ENCODE results near the gene CPA1. TPM values are rescaled to one million over a fixed set of nuclear protein-coding genes. Genes with fewer than 3 reads are reported as not detected.

Gene CPA1
- total and polyA plus RNA-seq, 2 of the 13 experiments (the other 11 are each of a cell fraction or from before 2014, with no cell fraction given), result 0.20 to 0.58 TPM

DNA sequence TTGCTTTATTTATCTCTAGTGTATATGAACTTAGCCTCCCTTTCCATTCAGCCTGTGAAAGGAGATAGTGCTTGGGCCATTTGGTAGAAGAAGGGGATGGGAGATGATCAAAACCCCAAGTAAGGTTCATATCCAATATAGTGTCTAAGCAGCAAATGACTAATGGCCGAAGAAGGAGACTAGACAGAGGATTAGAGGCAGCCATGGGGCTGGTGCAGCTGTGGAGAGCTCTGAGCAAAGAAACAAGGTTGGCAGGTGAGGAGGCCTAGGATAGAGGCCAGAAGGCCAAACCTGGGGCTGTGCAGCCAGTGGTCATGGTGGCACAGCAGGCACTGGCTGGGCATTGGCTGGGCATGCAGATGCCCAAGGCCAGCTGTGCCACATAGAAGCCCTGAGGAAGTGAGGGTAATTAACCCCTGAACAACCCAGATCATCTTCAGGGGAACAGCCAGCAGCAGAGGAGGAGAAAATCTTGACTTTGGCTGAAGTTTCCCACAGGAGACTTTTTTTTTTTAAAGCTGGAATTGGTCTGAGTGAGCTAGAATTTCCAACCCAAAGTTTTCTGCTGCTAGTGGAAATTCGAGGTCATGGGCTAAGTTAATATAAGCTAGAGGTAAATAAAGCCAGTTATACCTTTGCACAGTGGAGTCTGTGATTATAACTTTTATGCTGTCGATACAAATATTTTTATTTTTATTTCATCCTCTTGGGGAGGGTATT, 10.3 kb upstream of the CPA1 start (continued):
- no peak for TF ChIP-seq MED8 (CRISPR knock-in tag; IDR thresholded peaks at IDR 0.05; ENCODE audit: insufficient replicate concordance)

DNA sequence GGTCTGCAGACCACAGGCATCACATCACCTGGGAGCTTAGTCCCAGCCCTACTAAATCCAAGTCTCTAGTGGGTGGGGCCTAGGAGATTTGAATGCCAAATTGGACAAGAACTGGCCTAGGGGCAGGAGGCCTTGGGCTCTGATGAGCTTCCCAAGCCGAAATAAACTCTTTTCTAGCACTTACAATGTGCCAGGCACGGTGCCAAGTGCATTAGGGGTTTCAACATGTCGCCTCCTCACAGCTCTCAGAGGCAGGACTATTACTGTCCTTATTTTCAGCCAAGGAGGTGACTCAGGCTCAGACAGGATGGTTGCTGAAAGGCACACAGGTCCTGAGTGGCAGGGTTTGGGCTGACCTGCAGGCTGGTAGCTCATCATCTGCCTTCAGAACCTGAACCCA, 9.2 kb upstream of the CPA1 start:
- no peak overlapping the region for H3K27ac ChIP-seq (ENCODE audit: extremely low read length, insufficient read depth, low read length)
- no peaks in the 10 kb centered on the region for H3K27me3 ChIP-seq (ENCODE audit: control insufficient read depth in 1 of 2, insufficient read depth in 2 of 2, low read length in 2 of 2)
- no peak overlapping the region for H3K9ac ChIP-seq (ENCODE audit: insufficient read depth, low read depth, low read length)
- POLR2A ChIA-PET, result no interaction called here
- H3K9me3 ChIP-seq (ENCODE audit: low read length), result peaks cover 6% of the 10 kb centered on the region
- H2AFZ ChIP-seq (ENCODE audit: low read length), result no peak overlapping the region
- ATAC-seq, result no peak
- intact Hi-C loops (cut with micrococcal nuclease; ENCODE audit: unreplicated experiment) (no loop called here), in situ Hi-C loops (cut with HindIII; ENCODE audit: extremely low pct_ligation_motif_present, low pct_unique_long_range_greater_than_20kb) (no loop called here)
- H3K79me2 ChIP-seq (ENCODE audit: insufficient read depth, low read length), result no peaks in the 10 kb centered on the region
- CTCF ChIA-PET (ENCODE audit: low intra/inter-chr PET ratio, low total read pairs), result no interaction called here
- no peaks in the 10 kb centered on the region for H4K20me1 ChIP-seq (ENCODE audit: insufficient read depth, low read length)
- H3K4me3 ChIP-seq (replicated peaks in 1 of 3; ENCODE audit: insufficient read depth in 1 of 3, low read depth in 2 of 3, low read length in 3 of 3), result no peak overlapping the region
- FAIRE-seq, result no peak
- BruUV-seq (replicated peaks), result no TSS peak
- peaks cover 89% of the 10 kb centered on the region for H3K4me1 ChIP-seq (ENCODE audit: insufficient read depth, low read length)
- H3K4me2 ChIP-seq (ENCODE audit: low read depth, low read length), result no peak overlapping the region
- H3K36me3 ChIP-seq (replicated peaks in 1 of 2; ENCODE audit: control insufficient read depth in 1 of 2, insufficient read depth in 2 of 2, low read length in 2 of 2), result no peaks in the 10 kb centered on the region
- 56% methylated on average over 3 of the region's 3 CpGs for WGBS (ENCODE audit: low lambda C conversion rate)
- DNase-seq (ENCODE audit: low spot score), result no peak
- TF ChIP-seq ZNF83 (CRISPR knock-in tag; IDR thresholded peaks at IDR 0.05; ENCODE audit: borderline replicate concordance) (no peak), ZSCAN25 (CRISPR knock-in tag; IDR thresholded peaks at IDR 0.05) (no peak), FOXK2 (IDR thresholded peaks at IDR 0.05) (no peak), SALL2 (CRISPR knock-in tag; IDR thresholded peaks at IDR 0.05) (no peak), HOXA5 (CRISPR knock-in tag; IDR thresholded peaks at IDR 0.05) (no peak), PHF20 (CRISPR knock-in tag; IDR thresholded peaks at IDR 0.05) (no peak), ZNF224 (CRISPR knock-in tag; IDR thresholded peaks at IDR 0.05) (no peak), ZNF3 (CRISPR knock-in tag; IDR thresholded peaks at IDR 0.05) (no peak), ZNF235 (CRISPR knock-in tag; IDR thresholded peaks at IDR 0.05; ENCODE audit: borderline replicate concordance) (no peak), ESRRA (CRISPR knock-in tag; IDR thresholded peaks at IDR 0.05; ENCODE audit: low read depth) (no peak), KDM4B (CRISPR knock-in tag; IDR thresholded peaks at IDR 0.05) (no peak), ZNF567 (CRISPR knock-in tag; IDR thresholded peaks at IDR 0.05; ENCODE audit: borderline replicate concordance) (no peak), NFE2 (CRISPR knock-in tag; IDR thresholded peaks at IDR 0.05) (no peak), ZSCAN20 (CRISPR knock-in tag; IDR thresholded peaks at IDR 0.05; ENCODE audit: borderline replicate concordance) (no peak), ZFYVE20 (CRISPR knock-in tag; IDR thresholded peaks at IDR 0.05; ENCODE audit: borderline replicate concordance, low read depth) (no peak)
- TF ChIP-seq, protein P1, sequence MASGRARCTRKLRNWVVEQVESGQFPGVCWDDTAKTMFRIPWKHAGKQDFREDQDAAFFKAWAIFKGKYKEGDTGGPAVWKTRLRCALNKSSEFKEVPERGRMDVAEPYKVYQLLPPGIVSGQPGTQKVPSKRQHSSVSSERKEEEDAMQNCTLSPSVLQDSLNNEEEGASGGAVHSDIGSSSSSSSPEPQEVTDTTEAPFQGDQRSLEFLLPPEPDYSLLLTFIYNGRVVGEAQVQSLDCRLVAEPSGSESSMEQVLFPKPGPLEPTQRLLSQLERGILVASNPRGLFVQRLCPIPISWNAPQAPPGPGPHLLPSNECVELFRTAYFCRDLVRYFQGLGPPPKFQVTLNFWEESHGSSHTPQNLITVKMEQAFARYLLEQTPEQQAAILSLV (CRISPR knock-in tag; IDR thresholded peaks at IDR 0.05; ENCODE audit: borderline replicate concordance), result no peak
- TF ChIP-seq, protein P2, sequence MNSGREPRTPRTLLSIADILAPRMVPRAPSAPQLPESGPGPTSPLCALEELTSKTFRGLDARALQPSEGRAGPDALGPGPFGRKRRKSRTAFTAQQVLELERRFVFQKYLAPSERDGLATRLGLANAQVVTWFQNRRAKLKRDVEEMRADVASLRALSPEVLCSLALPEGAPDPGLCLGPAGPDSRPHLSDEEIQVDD (CRISPR knock-in tag; IDR thresholded peaks at IDR 0.05; ENCODE audit: borderline replicate concordance), result no peak
- TF ChIP-seq, protein P3, sequence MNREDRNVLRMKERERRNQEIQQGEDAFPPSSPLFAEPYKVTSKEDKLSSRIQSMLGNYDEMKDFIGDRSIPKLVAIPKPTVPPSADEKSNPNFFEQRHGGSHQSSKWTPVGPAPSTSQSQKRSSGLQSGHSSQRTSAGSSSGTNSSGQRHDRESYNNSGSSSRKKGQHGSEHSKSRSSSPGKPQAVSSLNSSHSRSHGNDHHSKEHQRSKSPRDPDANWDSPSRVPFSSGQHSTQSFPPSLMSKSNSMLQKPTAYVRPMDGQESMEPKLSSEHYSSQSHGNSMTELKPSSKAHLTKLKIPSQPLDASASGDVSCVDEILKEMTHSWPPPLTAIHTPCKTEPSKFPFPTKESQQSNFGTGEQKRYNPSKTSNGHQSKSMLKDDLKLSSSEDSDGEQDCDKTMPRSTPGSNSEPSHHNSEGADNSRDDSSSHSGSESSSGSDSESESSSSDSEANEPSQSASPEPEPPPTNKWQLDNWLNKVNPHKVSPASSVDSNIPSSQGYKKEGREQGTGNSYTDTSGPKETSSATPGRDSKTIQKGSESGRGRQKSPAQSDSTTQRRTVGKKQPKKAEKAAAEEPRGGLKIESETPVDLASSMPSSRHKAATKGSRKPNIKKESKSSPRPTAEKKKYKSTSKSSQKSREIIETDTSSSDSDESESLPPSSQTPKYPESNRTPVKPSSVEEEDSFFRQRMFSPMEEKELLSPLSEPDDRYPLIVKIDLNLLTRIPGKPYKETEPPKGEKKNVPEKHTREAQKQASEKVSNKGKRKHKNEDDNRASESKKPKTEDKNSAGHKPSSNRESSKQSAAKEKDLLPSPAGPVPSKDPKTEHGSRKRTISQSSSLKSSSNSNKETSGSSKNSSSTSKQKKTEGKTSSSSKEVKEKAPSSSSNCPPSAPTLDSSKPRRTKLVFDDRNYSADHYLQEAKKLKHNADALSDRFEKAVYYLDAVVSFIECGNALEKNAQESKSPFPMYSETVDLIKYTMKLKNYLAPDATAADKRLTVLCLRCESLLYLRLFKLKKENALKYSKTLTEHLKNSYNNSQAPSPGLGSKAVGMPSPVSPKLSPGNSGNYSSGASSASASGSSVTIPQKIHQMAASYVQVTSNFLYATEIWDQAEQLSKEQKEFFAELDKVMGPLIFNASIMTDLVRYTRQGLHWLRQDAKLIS (CRISPR knock-in tag; IDR thresholded peaks at IDR 0.05), result no peak
